Left lung (tissue), 10 donors: ENCODE results near the gene NUMB. TPM values are rescaled to one million over a fixed set of nuclear protein-coding genes. Genes with fewer than 3 reads are reported as not detected.
"Not testable (repeated sequence)": the region's sequence is repeated elsewhere in the genome, so short reads cannot be mapped to it uniquely, and the experiment has no call there.

Experiments
- ATAC-seq: fragments of 200-7000 bp; cut with Tn5 transposase; one replicate; pipeline ENCODE4 v1.9.1; 2020; ENCODE audit warnings: moderate library complexity
- DNase-seq, 4 donors: peaks; one replicate each; pipeline ENCODE4 v3.0.0-alpha.2; 2013 to 2020
- H3K27ac ChIP-seq, 2 donors: fragments of 200-600 bp; sonication (generic) in 1 of 2; one replicate each; pipeline versions ENCODE4 v1.5.0 to v1.8.0; 2020 to 2021
- H3K27me3 ChIP-seq, 2 donors: fragments of 200-600 bp; sonication (generic) in 1 of 2; one replicate each; pipeline versions ENCODE4 v1.5.0 to v1.8.0; 2020 to 2021
- H3K36me3 ChIP-seq, 2 donors: fragments of 200-600 bp; sonication (generic) in 1 of 2; one replicate each; pipeline versions ENCODE4 v1.5.0 to v1.8.0; 2020 to 2021
- H3K4me1 ChIP-seq, 2 donors: fragments of 200-600 bp; one replicate each; pipeline ENCODE4 v1.8.0; 2021
- H3K4me3 ChIP-seq, 2 donors: fragments of 200-600 bp; sonication (generic) in 1 of 2; one replicate each; pipeline versions ENCODE4 v1.5.0 to v1.8.0; 2020 to 2021; ENCODE audit warnings: mild to moderate bottlenecking in 1 of 2
- H3K9me3 ChIP-seq, 2 donors: fragments of 200-600 bp; sonication (generic) in 1 of 2; one replicate each; pipeline versions ENCODE4 v1.5.0 to v1.8.0; 2020 to 2021
- CTCF ChIP-seq, 2 donors: fragments of 200-600 bp; sonication (generic) in 1 of 2; IDR thresholded peaks; one replicate each; pipeline versions ENCODE4 v1.5.0 to v1.8.0; 2021; ENCODE audit warnings: antibody characterized with exemption in 2 of 2
- intact Hi-C, 2 donors: fragments of 100-400 bp; cut with DNase I; formaldehyde crosslinking; loops; one replicate each; pipeline versions ENCODE4 v1.11.2 to v1.14.2; 2022
- polyA plus RNA-seq, 6 donors: library from polyadenylated mRNA; unstranded; fragments of 120-200 nt; gene quantifications; one replicate each; pipeline ENCODE4 v1.2.1, GENCODE V29; 2013; ENCODE audit not compliant: insufficient read length in 6 of 6
- total RNA-seq, 2 donors: library from RNA; stranded (reverse); fragmentation: NEBNext Ultra II Directional; extraction: Animal tissue kit (Norgen Biotek cat#: 25700); gene quantifications; one replicate each; pipeline ENCODE4 v1.2.1, GENCODE V29; 2021
- donor health status: DM: no; HTN: yes; CAD: no.
- donor health status: DM: no; HTN: no; CAD: no.

NUMB gene
- total and polyA plus RNA-seq, 8 donors = 91.0 to 121 (median 105) TPM

GRCh38 chr14:73365727-73366126 is 92.6 kb downstream of the NUMB start:
- TF ChIP-seq CTCF (IDR thresholded peaks at IDR 0.05) = no peak
- no peaks in the 10 kb centered on the region for H3K27me3 ChIP-seq
- peaks cover 0 to 12% of the 10 kb centered on the region in 2 donors for H3K36me3 ChIP-seq
- H3K4me3 ChIP-seq = no peak overlapping the region
- ATAC-seq (no peak), DNase-seq (no peak)
- H3K9me3 ChIP-seq = no peaks in the 10 kb centered on the region
- intact Hi-C loops = no loop called here
- peaks cover 0 to 13% of the 10 kb centered on the region in 2 donors for H3K4me1 ChIP-seq
- no peak overlapping the region for H3K27ac ChIP-seq

- ATAC-seq (no peak), DNase-seq (no peak)
- H3K27ac ChIP-seq = no peak overlapping the region
- H3K36me3 ChIP-seq = peaks cover 0 to 12% of the 10 kb centered on the region in 2 donors
- H3K27me3 ChIP-seq = no peaks in the 10 kb centered on the region
- H3K9me3 ChIP-seq = no peaks in the 10 kb centered on the region
- TF ChIP-seq CTCF (IDR thresholded peaks at IDR 0.05) = no peak
- intact Hi-C loops = no loop called here
- peaks cover 0 to 8% of the 10 kb centered on the region in 2 donors for H3K4me1 ChIP-seq
- no peak overlapping the region for H3K4me3 ChIP-seq
These were observed 93.8 kb downstream of the NUMB start for GRCh38 chr14:73364559-73364958.

GRCh38 chr14:73359445-73359844 is 98.9 kb downstream of the NUMB start:
- Histone ChIP-seq H3K27me3 (no peaks in the 10 kb centered on the region), H3K36me3 (peaks cover 0 to 35% of the 10 kb centered on the region in 2 donors), H3K4me3 (no peak overlapping the region), H3K4me1 (no peaks in the 10 kb centered on the region), H3K9me3 (no peaks in the 10 kb centered on the region), H3K27ac (no peak overlapping the region)
- ATAC-seq = no peak
- no peak for DNase-seq
- no peak for TF ChIP-seq CTCF (IDR thresholded peaks at IDR 0.05)
- intact Hi-C loops = no loop called here

- intact Hi-C loops = no loop called here
- DNase-seq = no peak
- no peak overlapping the region for H3K4me3 ChIP-seq
- H3K4me1 ChIP-seq = no peaks in the 10 kb centered on the region
- no peak for TF ChIP-seq CTCF (IDR thresholded peaks at IDR 0.05)
- ATAC-seq = no peak
- H3K36me3 ChIP-seq = peaks cover 0 to 40% of the 10 kb centered on the region in 2 donors
- H3K27me3 ChIP-seq = no peaks in the 10 kb centered on the region
- H3K9me3 ChIP-seq = no peaks in the 10 kb centered on the region
- no peak overlapping the region for H3K27ac ChIP-seq
These were observed 100.2 kb downstream of the NUMB start for GRCh38 chr14:73358187-73358586.

- DNase-seq, intact Hi-C loops, H3K27ac ChIP-seq, ATAC-seq, H3K9me3 ChIP-seq, H3K4me1 ChIP-seq, H3K4me3 ChIP-seq, H3K27me3 ChIP-seq: not testable (repeated sequence)
- H3K36me3 ChIP-seq = peaks cover 0 to 29% of the 10 kb centered on the region in 2 donors
These were observed 109.3 kb downstream of the NUMB start for GRCh38 chr14:73349091-73349490.

GRCh38 chr14:73344319-73344718 is 114.0 kb downstream of the NUMB start:
- Histone ChIP-seq H3K4me1 (no peaks in the 10 kb centered on the region), H3K36me3 (peaks cover 0 to 13% of the 10 kb centered on the region in 2 donors), H3K27ac (no peak overlapping the region), H3K9me3 (no peaks in the 10 kb centered on the region), H3K4me3 (no peak overlapping the region), H3K27me3 (no peaks in the 10 kb centered on the region)
- intact Hi-C loops = no loop called here
- TF ChIP-seq CTCF (IDR thresholded peaks at IDR 0.05) = no peak
- DNase-seq (peak in 1 of 4 donors; percentile 6), ATAC-seq (no peak)
